ENCODE measurements around the gene ICA1L.

Gene ICA1L

DNA sequence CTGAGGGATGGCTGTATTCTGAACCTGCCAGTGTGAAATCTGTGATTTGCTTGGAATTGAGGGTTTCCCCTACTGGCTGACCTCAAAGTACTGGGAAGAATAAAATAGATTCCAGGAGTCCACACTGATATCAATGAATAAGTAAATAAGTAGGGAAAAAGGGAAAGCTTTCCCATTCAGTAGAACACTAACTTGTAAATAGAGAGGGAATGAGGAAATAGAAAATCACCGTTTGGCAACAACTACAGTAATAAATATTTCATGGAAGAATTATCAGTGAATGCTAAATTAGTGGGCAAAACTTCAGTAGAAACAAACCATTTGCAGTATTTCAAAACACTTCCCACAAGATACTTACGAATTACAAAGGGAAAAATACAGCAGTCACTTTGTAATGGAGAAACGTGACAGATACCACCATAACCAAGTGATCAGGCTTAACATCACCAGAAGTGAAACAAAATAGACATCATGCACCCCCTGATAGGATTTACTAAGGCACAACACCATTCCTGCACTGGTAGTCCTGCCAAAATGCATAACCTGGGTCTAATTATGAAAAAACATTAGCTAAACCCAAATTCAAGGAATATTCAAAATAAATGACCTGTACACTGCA lies 88.5 kb downstream of the ICA1L start:
- DNase-seq (ENCODE audit: low read depth, low spot score): no peak

DNA sequence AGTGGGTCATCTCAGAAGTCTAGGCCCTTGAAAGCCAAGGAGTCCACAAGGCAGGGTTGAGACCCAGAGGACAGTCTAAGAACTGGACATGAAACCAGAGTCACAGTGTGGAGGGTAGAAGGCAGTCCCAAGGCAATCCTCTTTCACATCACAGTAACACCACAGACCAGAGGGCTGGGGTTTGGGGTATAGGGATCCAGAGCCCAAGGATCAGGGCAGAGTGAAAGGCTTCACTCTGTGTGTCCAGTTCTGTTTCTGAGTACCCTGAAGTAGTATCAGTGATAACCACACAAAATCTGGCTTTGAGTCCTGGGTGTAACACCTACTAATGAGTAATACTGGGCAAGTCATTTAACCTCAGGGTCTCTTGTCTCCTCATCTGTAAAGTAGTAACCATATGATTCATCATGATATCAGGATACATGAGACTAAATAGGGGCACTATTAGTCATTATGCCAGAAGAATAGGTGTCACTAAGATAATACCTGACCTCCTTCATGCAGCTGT lies 91.0 kb downstream of the ICA1L start:
- DNase-seq (ENCODE audit: low read depth, low spot score): no peak

- no peak for DNase-seq (ENCODE audit: low read depth, low spot score)
These were observed 93.3 kb downstream of the ICA1L start for GRCh38 chr2:202778217-202778616.

DNA sequence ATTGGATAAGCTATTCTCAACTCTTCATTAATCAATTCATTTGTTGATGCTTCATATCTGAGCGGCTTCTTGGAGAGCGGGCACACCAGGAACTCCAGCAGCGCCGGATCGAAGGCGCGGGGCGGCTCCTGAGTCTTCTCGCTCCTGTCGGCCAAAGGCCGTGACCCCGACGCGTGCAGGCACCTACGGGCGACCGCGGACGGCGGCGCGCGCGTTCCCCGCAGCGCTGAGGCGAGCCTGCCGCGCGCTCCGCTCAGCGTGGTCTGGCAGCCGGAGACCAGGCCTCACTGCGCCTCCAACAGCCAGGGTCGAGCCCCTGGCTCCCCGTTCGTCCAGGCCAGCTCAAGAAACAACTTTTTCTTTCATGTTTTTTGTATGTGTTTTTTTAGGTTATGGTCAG lies 97.5 kb downstream of the ICA1L start:
- no peak for DNase-seq (ENCODE audit: low read depth, low spot score)

- DNase-seq (ENCODE audit: low read depth, low spot score): no peak
These were observed 98.1 kb downstream of the ICA1L start for GRCh38 chr2:202773301-202773973.

- no peak for DNase-seq (ENCODE audit: low read depth, low spot score)
These were observed 99.7 kb downstream of the ICA1L start for GRCh38 chr2:202771741-202772460.

- DNase-seq (ENCODE audit: low read depth, low spot score): no peak
These were observed 100.2 kb downstream of the ICA1L start for GRCh38 chr2:202771336-202771735.

DNA sequence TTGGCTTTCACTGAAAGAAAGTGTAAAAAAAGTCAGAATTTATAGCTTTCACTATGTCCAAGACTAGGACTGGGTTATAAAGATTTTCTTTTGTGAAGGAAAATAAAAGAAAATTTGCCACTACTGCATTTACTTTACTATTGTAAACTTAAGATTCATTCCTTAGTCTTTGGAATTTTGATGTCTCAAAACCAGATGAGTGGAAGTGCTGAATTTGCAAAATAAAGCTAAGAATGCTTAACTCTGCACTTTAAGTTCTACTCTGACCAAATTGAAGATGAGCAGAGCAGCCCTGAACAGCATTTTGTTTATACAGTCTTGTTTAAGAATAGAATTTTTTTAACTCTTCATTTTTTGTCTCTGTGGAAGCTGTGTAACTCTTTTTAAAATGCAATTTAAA lies 102.4 kb downstream of the ICA1L start:
- DNase-seq (ENCODE audit: low read depth, low spot score): no peak

- DNase-seq (ENCODE audit: low read depth, low spot score): no peak
These were observed 103.3 kb downstream of the ICA1L start for GRCh38 chr2:202768273-202768672.

DNA sequence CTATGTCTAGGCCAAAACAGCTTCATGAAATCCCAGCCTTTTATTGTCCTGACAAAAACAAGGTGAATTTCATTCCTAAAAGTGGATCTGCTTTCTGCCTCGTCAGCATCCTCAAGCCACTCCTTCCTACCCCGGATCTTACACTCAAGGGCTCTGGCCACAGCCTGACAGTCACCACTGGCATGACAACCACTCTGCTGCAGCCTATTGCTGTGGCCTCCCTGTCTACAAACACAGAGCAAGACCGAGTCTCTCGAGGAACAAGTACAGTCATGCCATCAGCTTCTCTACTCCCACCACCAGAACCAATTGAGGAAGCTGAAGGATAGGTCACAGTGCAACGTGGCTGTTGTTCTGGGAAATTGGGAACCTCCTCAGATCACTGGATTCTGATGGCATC lies 106.1 kb downstream of the ICA1L start:
- DNase-seq (ENCODE audit: low read depth, low spot score): no peak

DNA sequence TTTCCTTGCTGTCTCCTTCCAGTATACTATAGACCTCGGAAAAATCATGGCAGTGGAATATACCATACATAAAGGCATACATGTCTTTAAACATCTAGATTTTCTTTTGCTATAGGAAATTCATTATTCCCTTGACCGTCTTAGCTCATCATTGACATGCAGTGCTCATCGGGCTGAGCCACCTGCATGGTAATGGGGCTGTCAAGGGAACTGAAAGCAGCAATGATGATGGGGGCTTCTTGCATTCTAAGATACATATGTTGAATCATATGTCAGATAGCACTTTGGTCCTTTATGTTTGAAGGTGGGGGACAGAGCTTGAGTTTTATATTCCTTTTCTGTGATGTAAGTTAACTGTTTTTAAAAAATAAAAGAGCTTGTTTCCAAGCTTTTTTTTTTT lies 106.6 kb downstream of the ICA1L start:
- DNase-seq (ENCODE audit: low read depth, low spot score): no peak

GRCh38 chr2:202763916-202764315 lies 107.7 kb downstream of the ICA1L start:
- no peak for DNase-seq (ENCODE audit: low read depth, low spot score)

- no peak for DNase-seq (ENCODE audit: low read depth, low spot score)
These were observed 109.0 kb downstream of the ICA1L start for GRCh38 chr2:202762556-202762955.

DNA sequence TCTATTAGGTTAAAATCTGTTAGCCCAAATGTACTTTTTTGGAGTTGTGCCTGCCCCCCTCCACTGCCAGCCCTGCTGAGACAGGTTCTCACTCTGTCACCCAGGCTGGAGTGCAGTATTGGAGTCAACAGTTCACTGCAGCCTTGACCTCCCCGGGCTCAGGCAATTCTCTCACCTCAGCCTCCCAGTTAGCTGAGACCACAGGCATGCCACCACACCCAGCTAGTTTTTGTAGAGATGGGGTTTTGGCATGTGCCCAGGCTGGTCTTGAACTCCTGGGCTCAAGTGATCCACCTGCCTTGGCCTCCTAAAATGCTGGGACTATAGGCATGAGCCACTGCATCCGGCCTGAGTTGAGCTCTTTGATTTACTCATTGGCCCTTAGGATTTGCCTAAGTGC lies 110.7 kb downstream of the ICA1L start:
- no peak for DNase-seq (ENCODE audit: low read depth, low spot score)

DNA sequence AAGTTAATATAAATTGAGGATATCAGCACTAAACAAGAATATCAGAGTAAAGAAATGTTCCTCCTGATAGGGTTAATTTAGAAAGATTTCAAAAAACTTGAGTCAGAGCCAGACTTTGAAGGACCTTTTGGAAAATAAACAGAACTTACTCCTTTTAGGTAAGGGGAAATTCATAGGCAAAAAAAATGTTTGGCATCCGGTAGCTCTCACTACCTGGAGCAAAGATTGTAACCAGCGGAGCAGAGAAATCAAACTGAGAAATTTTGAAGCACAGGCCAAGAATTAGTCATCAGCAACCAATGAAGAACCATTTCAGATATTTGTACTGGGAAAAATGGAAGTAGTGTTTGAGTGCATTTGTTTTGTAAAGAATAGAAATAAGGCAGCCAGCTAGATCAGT lies 113.0 kb downstream of the ICA1L start:
- DNase-seq (ENCODE audit: low read depth, low spot score): no peak

DNA sequence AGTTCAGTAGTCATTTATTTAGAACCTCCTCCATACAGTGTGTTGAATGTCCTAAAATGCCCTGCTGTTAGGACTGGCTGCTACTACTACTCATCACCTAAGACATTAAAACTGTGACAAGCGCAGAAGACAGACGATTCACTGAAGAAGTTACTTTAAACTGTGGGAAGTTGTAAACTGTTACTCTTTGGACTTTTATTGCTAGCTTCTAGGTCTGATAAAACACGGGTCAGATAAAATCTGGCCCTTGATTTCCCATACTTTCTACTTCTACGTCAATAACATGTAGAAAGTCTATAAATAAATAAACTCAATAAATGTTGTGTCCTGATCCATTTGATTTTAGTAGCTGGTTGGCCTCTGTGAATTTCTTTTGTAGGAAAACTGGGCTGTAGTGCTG lies 113.4 kb downstream of the ICA1L start:
- DNase-seq (ENCODE audit: low read depth, low spot score): no peak

DNA sequence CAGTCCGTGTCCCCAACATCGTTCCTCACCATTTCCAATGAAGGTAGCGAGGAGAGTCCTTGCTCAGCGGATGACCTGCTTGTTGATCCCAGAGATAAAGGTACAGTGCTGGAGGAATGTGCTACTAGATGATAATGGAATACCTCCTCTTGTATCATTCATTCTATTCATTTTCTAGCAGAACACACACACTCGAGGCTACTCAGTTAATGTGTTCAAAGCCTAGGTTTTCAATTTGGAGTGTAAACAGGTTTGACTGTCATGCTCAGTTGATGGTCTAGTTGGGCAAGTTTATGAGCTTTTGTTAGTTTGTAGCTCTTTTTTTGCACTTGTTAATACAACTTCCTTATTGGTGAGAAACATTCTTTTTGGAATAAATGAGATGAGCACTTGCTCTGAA lies 114.2 kb downstream of the ICA1L start:
- no peak for DNase-seq (ENCODE audit: low read depth, low spot score)

- DNase-seq (ENCODE audit: low read depth, low spot score): no peak
These were observed 115.0 kb downstream of the ICA1L start for GRCh38 chr2:202756598-202756997.

DNA sequence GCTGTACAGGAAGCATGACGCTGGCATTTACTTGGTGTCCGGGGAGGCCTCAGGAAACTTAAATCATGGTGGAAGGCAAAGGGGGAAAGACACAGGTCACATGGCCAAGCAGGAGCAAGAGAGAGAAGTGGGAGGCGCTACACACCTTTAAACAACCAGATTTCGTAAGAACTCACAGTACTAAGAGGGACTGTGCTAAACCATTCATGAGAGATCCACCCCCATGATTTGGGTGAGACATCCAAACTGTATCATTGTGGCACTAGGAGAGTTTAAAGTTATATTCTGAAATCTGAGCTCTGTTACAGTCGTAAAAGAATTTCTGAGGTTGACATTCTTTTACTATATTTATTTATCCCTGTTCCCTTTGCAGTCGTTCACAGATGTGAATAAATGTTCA lies 116.6 kb downstream of the ICA1L start:
- DNase-seq (ENCODE audit: low read depth, low spot score): no peak

DNA sequence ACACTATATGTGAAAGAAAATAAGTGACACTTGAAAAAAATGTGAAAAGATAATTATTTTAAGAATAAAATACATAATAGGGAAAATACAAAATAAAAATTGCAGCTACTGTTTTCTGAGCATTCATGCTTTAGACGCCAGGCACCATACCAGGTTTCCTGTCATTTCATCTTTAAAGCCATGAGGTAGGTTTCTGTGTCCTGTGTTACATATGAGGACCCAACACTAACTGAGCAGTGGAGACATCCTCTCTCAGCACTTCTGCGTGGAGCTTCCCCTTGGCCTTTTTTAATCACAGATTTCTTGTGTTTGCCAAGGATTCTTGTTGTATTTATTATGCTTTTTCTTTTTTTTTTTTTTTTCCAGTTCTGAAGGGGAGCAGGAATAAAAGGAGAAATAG lies 119.5 kb downstream of the ICA1L start:
- no peak for DNase-seq (ENCODE audit: low read depth, low spot score)

DNA sequence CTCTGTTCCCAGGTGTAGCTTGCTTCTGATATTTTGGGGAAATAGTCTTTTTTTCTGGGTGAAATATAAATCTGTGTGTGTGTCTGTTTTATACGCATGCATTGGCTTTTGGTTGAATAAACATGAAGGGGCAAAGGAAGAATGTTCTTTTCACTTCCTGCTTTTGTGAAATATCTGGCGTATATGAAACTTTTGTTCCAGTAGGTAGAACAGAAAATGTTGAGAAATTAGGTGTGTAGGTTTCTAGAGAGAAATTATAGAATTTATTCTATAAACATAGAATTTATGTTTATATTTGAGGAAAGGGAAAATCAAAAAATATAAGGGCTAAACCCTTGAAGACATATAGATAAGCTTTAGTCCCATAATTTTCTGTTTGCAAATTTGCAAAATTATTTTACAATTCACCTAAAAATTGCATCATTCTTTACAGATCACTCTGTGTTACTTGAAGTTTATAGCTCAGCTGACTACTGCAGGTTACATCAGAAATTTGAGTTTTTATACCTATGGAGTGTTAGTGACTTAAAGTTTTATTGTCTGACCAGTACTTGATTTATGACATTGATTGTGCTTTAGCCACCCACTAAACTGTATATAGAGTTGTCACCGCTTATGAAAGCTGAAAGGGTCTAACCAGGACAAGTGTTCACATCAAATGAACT lies 120.7 kb downstream of the ICA1L start:
- DNase-seq (ENCODE audit: low read depth, low spot score): no peak

DNA sequence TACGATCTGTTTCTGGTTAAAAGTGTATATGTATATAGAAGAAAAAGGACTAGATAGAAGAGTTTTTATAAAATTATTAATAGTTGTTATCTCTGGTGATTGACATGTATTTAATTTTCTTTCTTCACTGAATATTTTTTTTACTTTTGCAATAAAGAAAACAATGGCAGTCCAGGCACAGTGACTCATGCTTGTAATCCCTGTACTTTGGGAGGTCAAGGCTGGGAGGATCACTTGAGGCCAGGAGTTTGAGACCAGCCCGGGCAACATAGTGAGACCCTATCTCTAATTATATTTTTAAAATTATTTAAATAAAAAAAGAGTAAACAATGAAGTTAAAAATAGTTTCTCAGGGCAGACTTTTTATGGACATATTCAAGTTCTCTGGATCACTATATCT lies 122.1 kb downstream of the ICA1L start:
- no peak for DNase-seq (ENCODE audit: low read depth, low spot score)

All from iPS DF 19.7 (cell line).